Activated T-cell treated with anti-CD3 and anti-CD28 coated beads, Interleukin-2, amount 50 U/mL, for 4 hours (primary cell): Measurements from ENCODE around the gene LRRC28. TPM values are rescaled to one million over a fixed set of nuclear protein-coding genes. Genes with fewer than 3 reads are reported as not detected.
A peak's percentile ranks its signal among the peaks of the same experiment; 100 is the strongest.

ENCODE experiments used
- ATAC-seq, 2 donors: fragments of 200-7000 bp; cut with Tn5 transposase; one replicate each; pipeline ENCODE4 v1.10.0; 2021
- DNase-seq: peaks from one replicate; pipeline ENCODE4 v3.0.0-alpha.2; 2020
- H3K27me3 Mint-ChIP-seq: one replicate; pipeline ENCODE4 v1.8.0; 2021; ENCODE audit warnings: low read depth, mixed read lengths
- H3K36me3 Mint-ChIP-seq: one replicate; pipeline ENCODE4 v1.8.0; 2022; ENCODE audit warnings: mixed read lengths; ENCODE audit not compliant: insufficient read depth
- H3K4me1 Mint-ChIP-seq: one replicate; pipeline ENCODE4 v1.8.0; 2021; ENCODE audit warnings: low read depth, mixed read lengths
- H3K4me3 Mint-ChIP-seq: one replicate; pipeline ENCODE4 v1.8.0; 2021; ENCODE audit warnings: mild to moderate bottlenecking, moderate library complexity, mixed read lengths
- H3K9me3 Mint-ChIP-seq: one replicate; pipeline ENCODE4 v1.8.0; 2021; ENCODE audit warnings: mixed read lengths
- total RNA-seq, 3 donors: library from RNA; stranded (reverse); gene quantifications; one replicate each; pipeline ENCODE4 v1.2.1, GENCODE V29; 2021

The LRRC28 gene
- total RNA-seq, 3 donors from 2014 or later = 8.6 to 11.3 (median 9.4) TPM

- no peaks in the 10 kb centered on the region for H3K9me3 Mint-ChIP-seq
- H3K4me1 Mint-ChIP-seq = peaks cover 1% of the 10 kb centered on the region
- no peak overlapping the region for H3K4me3 Mint-ChIP-seq
- ATAC-seq = no peak
- peaks cover 5% of the 10 kb centered on the region for H3K36me3 Mint-ChIP-seq
- no peaks in the 10 kb centered on the region for H3K27me3 Mint-ChIP-seq
- no peak for DNase-seq
Measured at GRCh38 chr15:99331381-99331780, 80.1 kb downstream of the LRRC28 start.

- Mint-ChIP-seq H3K36me3 (peaks cover 18% of the 10 kb centered on the region), H3K4me1 (no peaks in the 10 kb centered on the region), H3K4me3 (no peak overlapping the region), H3K27me3 (no peaks in the 10 kb centered on the region), H3K9me3 (no peaks in the 10 kb centered on the region)
- DNase-seq = no peak
- ATAC-seq = peak in 1 of 2 donors; percentile 46
Measured at GRCh38 chr15:99333413-99333812, 82.1 kb downstream of the LRRC28 start.

- Mint-ChIP-seq H3K4me1 (no peaks in the 10 kb centered on the region), H3K27me3 (no peaks in the 10 kb centered on the region), H3K9me3 (no peaks in the 10 kb centered on the region), H3K4me3 (no peak overlapping the region), H3K36me3 (peaks cover 20% of the 10 kb centered on the region)
- ATAC-seq (no peak), DNase-seq (no peak)
Measured at GRCh38 chr15:99333981-99334380, 82.7 kb downstream of the LRRC28 start.

- no peaks in the 10 kb centered on the region for H3K27me3 Mint-ChIP-seq
- no peak for DNase-seq
- peaks cover 20% of the 10 kb centered on the region for H3K36me3 Mint-ChIP-seq
- no peak overlapping the region for H3K4me3 Mint-ChIP-seq
- H3K9me3 Mint-ChIP-seq = no peaks in the 10 kb centered on the region
- no peak for ATAC-seq
- no peaks in the 10 kb centered on the region for H3K4me1 Mint-ChIP-seq
Measured at GRCh38 chr15:99335508-99335907, 84.2 kb downstream of the LRRC28 start.

GRCh38 chr15:99336794-99337193 lies 85.5 kb downstream of the LRRC28 start:
- Mint-ChIP-seq H3K9me3 (no peaks in the 10 kb centered on the region), H3K4me1 (no peaks in the 10 kb centered on the region), H3K27me3 (no peaks in the 10 kb centered on the region), H3K4me3 (no peak overlapping the region), H3K36me3 (peaks cover 20% of the 10 kb centered on the region)
- ATAC-seq = no peak
- DNase-seq = no peak

- no peak overlapping the region for H3K4me3 Mint-ChIP-seq
- H3K27me3 Mint-ChIP-seq = no peaks in the 10 kb centered on the region
- no peak for DNase-seq
- no peaks in the 10 kb centered on the region for H3K9me3 Mint-ChIP-seq
- peaks cover 17% of the 10 kb centered on the region for H3K36me3 Mint-ChIP-seq
- peaks cover 6% of the 10 kb centered on the region for H3K4me1 Mint-ChIP-seq
- no peak for ATAC-seq
Measured at GRCh38 chr15:99340347-99340746, 89.1 kb downstream of the LRRC28 start.

- H3K9me3 Mint-ChIP-seq = no peaks in the 10 kb centered on the region
- no peaks in the 10 kb centered on the region for H3K27me3 Mint-ChIP-seq
- ATAC-seq (no peak), DNase-seq (no peak)
- H3K36me3 Mint-ChIP-seq = peaks cover 11% of the 10 kb centered on the region
- no peak overlapping the region for H3K4me3 Mint-ChIP-seq
- peaks cover 6% of the 10 kb centered on the region for H3K4me1 Mint-ChIP-seq
Measured at GRCh38 chr15:99341786-99342185, 90.5 kb downstream of the LRRC28 start.

GRCh38 chr15:99343208-99343607 lies 91.9 kb downstream of the LRRC28 start:
- peaks cover 6% of the 10 kb centered on the region for H3K4me1 Mint-ChIP-seq
- no peak overlapping the region for H3K4me3 Mint-ChIP-seq
- ATAC-seq (no peak), DNase-seq (no peak)
- no peaks in the 10 kb centered on the region for H3K27me3 Mint-ChIP-seq
- H3K36me3 Mint-ChIP-seq = peaks cover 5% of the 10 kb centered on the region
- no peaks in the 10 kb centered on the region for H3K9me3 Mint-ChIP-seq

- H3K27me3 Mint-ChIP-seq = no peaks in the 10 kb centered on the region
- no peak overlapping the region for H3K4me3 Mint-ChIP-seq
- peaks cover 2% of the 10 kb centered on the region for H3K36me3 Mint-ChIP-seq
- H3K4me1 Mint-ChIP-seq = peaks cover 6% of the 10 kb centered on the region
- ATAC-seq (peak; percentile 66 to 78), DNase-seq (peak; percentile 52)
- H3K9me3 Mint-ChIP-seq = no peaks in the 10 kb centered on the region
Measured at GRCh38 chr15:99343881-99344551, 92.7 kb downstream of the LRRC28 start.

GRCh38 chr15:99344639-99345038 lies 93.4 kb downstream of the LRRC28 start:
- no peak for ATAC-seq
- H3K4me1 Mint-ChIP-seq = peaks cover 6% of the 10 kb centered on the region
- no peak overlapping the region for H3K4me3 Mint-ChIP-seq
- DNase-seq = no peak
- no peaks in the 10 kb centered on the region for H3K27me3 Mint-ChIP-seq
- no peaks in the 10 kb centered on the region for H3K9me3 Mint-ChIP-seq
- peaks cover 6% of the 10 kb centered on the region for H3K36me3 Mint-ChIP-seq

GRCh38 chr15:99345242-99345641 lies 94.0 kb downstream of the LRRC28 start:
- Mint-ChIP-seq H3K4me3 (no peak overlapping the region), H3K36me3 (peaks cover 6% of the 10 kb centered on the region), H3K27me3 (no peaks in the 10 kb centered on the region), H3K4me1 (peaks cover 6% of the 10 kb centered on the region), H3K9me3 (no peaks in the 10 kb centered on the region)
- ATAC-seq = no peak
- no peak for DNase-seq

- Mint-ChIP-seq H3K27me3 (no peaks in the 10 kb centered on the region), H3K36me3 (peaks cover 6% of the 10 kb centered on the region), H3K4me3 (no peak overlapping the region), H3K9me3 (no peaks in the 10 kb centered on the region), H3K4me1 (peaks cover 6% of the 10 kb centered on the region)
- DNase-seq (no peak), ATAC-seq (no peak)
Measured at GRCh38 chr15:99345832-99346462, 94.7 kb downstream of the LRRC28 start.

- DNase-seq (no peak), ATAC-seq (no peak)
- H3K9me3 Mint-ChIP-seq = no peaks in the 10 kb centered on the region
- peaks cover 6% of the 10 kb centered on the region for H3K4me1 Mint-ChIP-seq
- peaks cover 6% of the 10 kb centered on the region for H3K36me3 Mint-ChIP-seq
- no peak overlapping the region for H3K4me3 Mint-ChIP-seq
- H3K27me3 Mint-ChIP-seq = no peaks in the 10 kb centered on the region
Measured at GRCh38 chr15:99347574-99347973, 96.3 kb downstream of the LRRC28 start.

- H3K36me3 Mint-ChIP-seq = peaks cover 13% of the 10 kb centered on the region
- no peak overlapping the region for H3K4me3 Mint-ChIP-seq
- ATAC-seq = no peak
Measured at GRCh38 chr15:99348412-99348811, 97.1 kb downstream of the LRRC28 start.

GRCh38 chr15:99350408-99350807 lies 99.1 kb downstream of the LRRC28 start:
- ATAC-seq (no peak), DNase-seq (no peak)
- Mint-ChIP-seq H3K9me3 (no peaks in the 10 kb centered on the region), H3K36me3 (peaks cover 15% of the 10 kb centered on the region), H3K4me1 (no peaks in the 10 kb centered on the region), H3K4me3 (no peak overlapping the region), H3K27me3 (no peaks in the 10 kb centered on the region)

More at GRCh38 chr15:99348412-99348811, 97.1 kb downstream of the LRRC28 start:
- H3K4me1 Mint-ChIP-seq = peaks cover 6% of the 10 kb centered on the region
- H3K9me3 Mint-ChIP-seq = no peaks in the 10 kb centered on the region
- no peaks in the 10 kb centered on the region for H3K27me3 Mint-ChIP-seq
- DNase-seq = no peak
